ENCODE data around the gene TEX19. TPM values are rescaled to one million over a fixed set of nuclear protein-coding genes. Genes with fewer than 3 reads are reported as not detected.

Gene TEX19
- total RNA-seq, 1 donor from 2014 or later: not detected

- intact Hi-C loops (cut with micrococcal nuclease): no loop called here
Observed at GRCh38 chr17:82394278-82394677, 35.2 kb downstream of the TEX19 start.

GRCh38 chr17:82396601-82397435, 37.8 kb downstream of the TEX19 start:
- Mint-ChIP-seq H3K4me3 (no peak overlapping the region), H3K9me3 (no peaks in the 10 kb centered on the region), H3K27me3 (no peaks in the 10 kb centered on the region), H3K27ac (no peak overlapping the region), H3K36me3 (ENCODE audit: low read depth) (peaks cover 44% of the 10 kb centered on the region), H3K4me1 (peaks cover 7% of the 10 kb centered on the region)
- ChIA-PET POLR2A (no interaction called here), CTCF (no interaction called here)
- ATAC-seq (ENCODE audit: low read depth) (no peak), DNase-seq (no peak)
- intact Hi-C loops (cut with micrococcal nuclease): no loop called here
- TF ChIP-seq CTCF (IDR thresholded peaks at IDR 0.05): no peak

More at GRCh38 chr17:82394278-82394677, 35.2 kb downstream of the TEX19 start:
- POLR2A ChIA-PET: interaction anchor here (0.6 kb wide), 2 partner anchors 26 to 89 kb away, joined by 3 to 7 read pairs; no protein-coding TSS in a partner anchor
- DNase-seq (no peak), ATAC-seq (ENCODE audit: low read depth) (no peak)
- TF ChIP-seq CTCF (IDR thresholded peaks at IDR 0.05): no peak
- H3K9me3 Mint-ChIP-seq: no peaks in the 10 kb centered on the region
- H3K4me1 Mint-ChIP-seq: no peaks in the 10 kb centered on the region
- no peak overlapping the region for H3K4me3 Mint-ChIP-seq
- H3K27ac Mint-ChIP-seq: no peak overlapping the region
- peaks cover 40% of the 10 kb centered on the region for H3K36me3 Mint-ChIP-seq (ENCODE audit: low read depth)
- no peaks in the 10 kb centered on the region for H3K27me3 Mint-ChIP-seq
- CTCF ChIA-PET: no interaction called here

- Mint-ChIP-seq H3K9me3 (no peaks in the 10 kb centered on the region), H3K27ac (no peak overlapping the region), H3K27me3 (no peaks in the 10 kb centered on the region), H3K36me3 (ENCODE audit: low read depth) (peaks cover 41% of the 10 kb centered on the region), H3K4me3 (no peak overlapping the region), H3K4me1 (peaks cover 7% of the 10 kb centered on the region)
- intact Hi-C loops (cut with micrococcal nuclease): no loop called here
- no peak for ATAC-seq (ENCODE audit: low read depth)
- no peak for TF ChIP-seq CTCF (IDR thresholded peaks at IDR 0.05)
- POLR2A ChIA-PET: no interaction called here
- DNase-seq: no peak
- CTCF ChIA-PET: no interaction called here
Observed at GRCh38 chr17:82397449-82398335, 38.6 kb downstream of the TEX19 start.

- H3K9me3 Mint-ChIP-seq: no peaks in the 10 kb centered on the region
- ChIA-PET POLR2A (interaction anchor here (0.6 to 0.9 kb wide), 2 partner anchors 50 to 97 kb away, joined by 3 read pairs; no protein-coding TSS in a partner anchor), CTCF (no interaction called here)
- no peak for DNase-seq
- H3K27ac Mint-ChIP-seq: no peak overlapping the region
- no peak for TF ChIP-seq CTCF (IDR thresholded peaks at IDR 0.05)
- H3K36me3 Mint-ChIP-seq (ENCODE audit: low read depth): peaks cover 40% of the 10 kb centered on the region
- no peak for ATAC-seq (ENCODE audit: low read depth)
- H3K4me1 Mint-ChIP-seq: peaks cover 7% of the 10 kb centered on the region
- intact Hi-C loops (cut with micrococcal nuclease): no loop called here
- H3K4me3 Mint-ChIP-seq: no peak overlapping the region
- no peaks in the 10 kb centered on the region for H3K27me3 Mint-ChIP-seq
Observed at GRCh38 chr17:82399041-82399441, 40.0 kb downstream of the TEX19 start.

GRCh38 chr17:82399601-82400101, 40.6 kb downstream of the TEX19 start:
- no peaks in the 10 kb centered on the region for H3K9me3 Mint-ChIP-seq
- H3K36me3 Mint-ChIP-seq (ENCODE audit: low read depth): peaks cover 38% of the 10 kb centered on the region
- no peak overlapping the region for H3K4me3 Mint-ChIP-seq
- intact Hi-C loops (cut with micrococcal nuclease): no loop called here
- ATAC-seq (ENCODE audit: low read depth): no peak
- TF ChIP-seq CTCF (IDR thresholded peaks at IDR 0.05): no peak
- DNase-seq: no peak
- ChIA-PET POLR2A (interaction anchor here (0.9 kb wide), 1 partner anchor 50 kb away, joined by 3 read pairs; no protein-coding TSS in a partner anchor), CTCF (no interaction called here)
- no peaks in the 10 kb centered on the region for H3K27me3 Mint-ChIP-seq
- peaks cover 7% of the 10 kb centered on the region for H3K4me1 Mint-ChIP-seq
- H3K27ac Mint-ChIP-seq: no peak overlapping the region
